RPMI7951 (cell line): ENCODE measurements around the gene SPIB. TPM values are rescaled to one million over a fixed set of nuclear protein-coding genes. Genes with fewer than 3 reads are reported as not detected.

Experiments used
- DNase-seq: peaks from one replicate; pipeline ENCODE4 v3.0.0-alpha.2; 2012; ENCODE audit warnings: low read depth
- total RNA-seq: library from RNA; depleted of rRNA; stranded (reverse); fragments of >200 nt; shearing (Covaris generic); gene quantifications from 2 replicates; pipeline ENCODE4 v1.2.3, GENCODE V29; 2014; rRNA removed

Gene SPIB
- total RNA-seq, 1 experiment from 2014 or later, result not detected

GRCh38 chr19:50467566-50467965 lies 48.8 kb downstream of the SPIB start:
- no peak for DNase-seq

GRCh38 chr19:50468818-50469217 lies 50.1 kb downstream of the SPIB start:
- no peak for DNase-seq

GRCh38 chr19:50473336-50473735 lies 54.6 kb downstream of the SPIB start:
- DNase-seq, result peak; percentile 15

GRCh38 chr19:50475101-50475568 lies 56.4 kb downstream of the SPIB start:
- no peak for DNase-seq

- no peak for DNase-seq
These were observed 57.0 kb downstream of the SPIB start for GRCh38 chr19:50475736-50476223.

GRCh38 chr19:50476224-50476906 lies 57.6 kb downstream of the SPIB start, which contains the start of the genes EMC10 and GARIN5A:
EMC10 (plus strand) TSS chr19:50476507; CDS start chr19:50476545, 38 bp downstream.
GARIN5A (minus strand) TSS chr19:50476848; CDS start chr19:50476388, 460 bp downstream.
- DNase-seq, result peak; percentile 87

GRCh38 chr19:50476907-50477238 lies 58.1 kb downstream of the SPIB start:
- DNase-seq, result no peak

GRCh38 chr19:50477751-50478515 lies 59.2 kb downstream of the SPIB start:
- no peak for DNase-seq

GRCh38 chr19:50478901-50479715 lies 60.4 kb downstream of the SPIB start:
- peak; percentile 33 for DNase-seq

GRCh38 chr19:50479761-50480251 lies 61.1 kb downstream of the SPIB start:
- no peak for DNase-seq

GRCh38 chr19:50480281-50481111 lies 61.8 kb downstream of the SPIB start:
- no peak for DNase-seq

Other genes with a start within 250 kb of the SPIB start
- gene MYH14, start 215.3 kb upstream of the SPIB start, total RNA-seq, result under 0.01 and 0.39 TPM in 2 replicates
- 0.12 TPM in 1 of 2 replicates, not detected in the other for gene KCNC3, start 89.6 kb upstream of the SPIB start, total RNA-seq
- gene NAPSA, start 53.3 kb upstream of the SPIB start, total RNA-seq, result under 0.01 TPM in 1 of 2 replicates, not detected in the other
- gene NR1H2, start 42.5 kb upstream of the SPIB start, total RNA-seq, result 92.0 and 102 TPM in 2 replicates
- 38.6 and 42.7 TPM in 2 replicates for gene POLD1, start 34.6 kb upstream of the SPIB start, total RNA-seq
- 0.10 TPM in 1 of 2 replicates, not detected in the other for gene MYBPC2, start 14.0 kb downstream of the SPIB start, total RNA-seq
- 36.9 and 75.3 TPM in 2 replicates for gene EMC10, start 57.6 kb downstream of the SPIB start, total RNA-seq
- 1.3 TPM in 1 of 2 replicates, not detected in the other for gene GARIN5A, start 57.9 kb downstream of the SPIB start, total RNA-seq
- 39.0 and 53.5 TPM in 2 replicates for gene JOSD2, start 92.3 kb downstream of the SPIB start, total RNA-seq
- gene ASPDH, start 95.0 kb downstream of the SPIB start, total RNA-seq, result not detected in 2 replicates
- gene LRRC4B, start 149.5 kb downstream of the SPIB start, total RNA-seq, result not detected in 2 replicates
- gene SYT3, start 220.9 kb downstream of the SPIB start, total RNA-seq, result not detected in 2 replicates
- not detected in 2 replicates for gene C19orf81, start 230.5 kb downstream of the SPIB start, total RNA-seq